Duodenal mucosa (tissue), 2 donors: ENCODE measurements around the gene MB.

Source experiments
- H3K27ac ChIP-seq: one replicate; pipeline ENCODE4 v1.7.0; 2013; ENCODE audit warnings: low read depth, low read length
- H3K27me3 ChIP-seq, 2 donors: one replicate each; pipeline ENCODE4 v1.7.0; 2013; ENCODE audit warnings: low read length in 2 of 2, control low read depth in 1 of 2; ENCODE audit not compliant: insufficient read depth in 2 of 2, control insufficient read depth in 1 of 2
- H3K36me3 ChIP-seq, 2 donors: one replicate each; pipeline ENCODE4 v1.7.0; 2013; ENCODE audit warnings: low read length in 2 of 2, control low read depth in 1 of 2; ENCODE audit not compliant: insufficient read depth in 2 of 2, control insufficient read depth in 1 of 2
- H3K4me1 ChIP-seq, 2 donors: one replicate each; pipeline ENCODE4 v1.7.0; 2013; ENCODE audit warnings: low read length in 2 of 2, control low read depth in 1 of 2; ENCODE audit not compliant: insufficient read depth in 2 of 2, control insufficient read depth in 1 of 2
- H3K4me3 ChIP-seq, 2 donors: one replicate each; pipeline ENCODE4 v1.7.0; 2013; ENCODE audit warnings: low read length in 2 of 2, low read depth in 1 of 2
- H3K9ac ChIP-seq, 2 donors: one replicate each; pipeline ENCODE4 v1.7.0; 2013; ENCODE audit warnings: low read length in 2 of 2, low read depth in 1 of 2
- H3K9me3 ChIP-seq, 2 donors: one replicate each; pipeline ENCODE4 v1.7.0; 2013; ENCODE audit warnings: low read length in 2 of 2, control low read depth in 1 of 2; ENCODE audit not compliant: control insufficient read depth in 1 of 2

Gene MB

GRCh38 chr22:35580351-35581022, 36.6 kb downstream of the MB start:
- Histone ChIP-seq H3K36me3 (no peaks in the 10 kb centered on the region), H3K9me3 (no peaks in the 10 kb centered on the region), H3K4me3 (no peak overlapping the region), H3K27ac (no peak overlapping the region), H3K9ac (no peak overlapping the region), H3K27me3 (no peaks in the 10 kb centered on the region), H3K4me1 (no peaks in the 10 kb centered on the region)

- Histone ChIP-seq H3K4me1 (no peaks in the 10 kb centered on the region), H3K4me3 (no peak overlapping the region), H3K9me3 (no peaks in the 10 kb centered on the region), H3K36me3 (no peaks in the 10 kb centered on the region), H3K27ac (no peak overlapping the region), H3K9ac (no peak overlapping the region), H3K27me3 (no peaks in the 10 kb centered on the region)
Observed at GRCh38 chr22:35578836-35579575, 38.1 kb downstream of the MB start.

- Histone ChIP-seq H3K4me3 (no peak overlapping the region), H3K4me1 (no peaks in the 10 kb centered on the region), H3K9ac (no peak overlapping the region), H3K36me3 (no peaks in the 10 kb centered on the region), H3K27ac (no peak overlapping the region), H3K9me3 (no peaks in the 10 kb centered on the region), H3K27me3 (no peaks in the 10 kb centered on the region)
Observed at GRCh38 chr22:35577799-35578659, 39.1 kb downstream of the MB start.

DNA sequence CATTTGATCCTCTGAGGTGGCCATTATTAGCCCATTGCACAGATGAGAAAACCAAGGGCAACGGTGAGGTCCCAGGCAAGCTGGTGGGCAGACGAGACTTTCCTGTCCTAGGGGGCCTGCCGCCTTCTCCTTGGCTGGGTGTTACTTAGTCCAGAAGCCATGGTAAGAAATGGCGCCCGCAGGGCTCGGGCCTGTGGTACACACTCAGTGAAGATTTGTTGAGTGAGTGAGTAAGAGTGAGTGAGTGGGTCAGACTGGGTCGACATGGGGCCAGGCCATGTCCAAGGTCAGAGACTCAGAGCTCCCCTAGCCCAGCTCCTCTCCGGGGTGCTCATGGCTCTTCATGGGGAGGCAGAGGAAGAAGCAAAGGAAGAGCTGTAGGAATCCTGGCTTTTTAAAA, 40.5 kb downstream of the MB start:
- no peak overlapping the region for H3K9ac ChIP-seq
- no peaks in the 10 kb centered on the region for H3K36me3 ChIP-seq
- no peak overlapping the region for H3K4me3 ChIP-seq
- no peaks in the 10 kb centered on the region for H3K4me1 ChIP-seq
- H3K27me3 ChIP-seq, result no peaks in the 10 kb centered on the region
- H3K27ac ChIP-seq, result no peak overlapping the region
- H3K9me3 ChIP-seq, result no peaks in the 10 kb centered on the region

DNA sequence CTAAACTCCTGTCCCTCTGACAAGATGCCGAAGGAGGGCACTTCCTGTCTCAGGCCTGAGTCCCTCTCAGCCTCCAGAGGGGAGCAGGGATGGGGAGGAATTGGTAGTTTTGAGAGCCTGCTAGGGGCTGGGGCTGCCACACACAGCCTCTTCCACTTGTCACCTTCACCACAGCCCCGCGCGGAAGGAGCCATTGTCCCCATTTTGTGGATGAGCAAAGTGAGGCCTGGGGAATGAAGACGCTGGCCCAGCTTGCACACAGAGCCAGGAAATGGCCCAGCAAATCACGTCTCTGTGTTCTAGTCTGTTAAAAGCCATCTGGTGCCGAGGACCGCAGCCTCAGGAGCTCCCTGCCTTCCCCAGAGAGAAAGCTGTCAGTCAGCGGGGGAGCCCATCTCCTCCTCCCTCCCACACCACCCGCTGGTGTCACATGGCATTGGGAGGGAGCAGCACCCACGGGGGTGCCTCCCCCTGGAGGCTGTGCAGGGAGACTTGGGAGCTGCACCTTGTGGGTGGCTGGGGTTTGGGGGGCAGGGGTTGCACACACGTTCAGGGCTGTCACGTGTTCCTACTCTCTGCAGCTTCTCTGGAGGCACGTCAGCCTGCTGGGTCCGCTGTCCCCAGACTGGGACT, 41.9 kb downstream of the MB start:
- no peak overlapping the region for H3K9ac ChIP-seq

DNA sequence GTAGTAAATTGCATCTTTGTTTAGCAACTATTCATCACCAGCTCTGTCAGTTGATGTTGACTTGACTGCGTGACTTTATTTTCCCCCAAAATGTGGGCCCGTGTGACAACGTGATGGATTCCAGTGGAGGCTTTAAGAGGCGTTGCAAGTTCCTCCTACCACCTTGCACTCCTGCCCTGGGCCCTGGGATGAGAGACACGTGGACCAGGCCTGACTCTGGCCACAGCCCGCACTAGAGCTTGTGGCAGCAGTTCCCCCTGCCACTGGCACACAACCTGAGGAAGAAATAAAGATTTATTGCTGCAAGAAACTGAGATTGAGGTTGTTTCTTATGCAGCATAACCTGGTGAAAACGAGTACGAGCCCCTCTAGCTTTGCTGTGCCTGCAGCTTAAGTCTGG, 44.6 kb downstream of the MB start:
- no peak overlapping the region for H3K4me3 ChIP-seq
- H3K27me3 ChIP-seq, result peaks cover 0 to 4% of the 10 kb centered on the region in 2 donors
- no peak overlapping the region for H3K9ac ChIP-seq
- H3K36me3 ChIP-seq, result no peaks in the 10 kb centered on the region
- H3K27ac ChIP-seq, result no peak overlapping the region
- no peaks in the 10 kb centered on the region for H3K9me3 ChIP-seq
- no peaks in the 10 kb centered on the region for H3K4me1 ChIP-seq

More for the DNA sequence above, 41.9 kb downstream of the MB start:
- Histone ChIP-seq H3K27ac (no peak overlapping the region), H3K9me3 (no peaks in the 10 kb centered on the region), H3K36me3 (no peaks in the 10 kb centered on the region), H3K4me1 (no peaks in the 10 kb centered on the region), H3K4me3 (no peak overlapping the region), H3K27me3 (no peaks in the 10 kb centered on the region)

GRCh38 chr22:35570686-35571194, 46.4 kb downstream of the MB start:
- Histone ChIP-seq H3K9me3 (no peaks in the 10 kb centered on the region), H3K4me3 (no peak overlapping the region), H3K9ac (no peak overlapping the region), H3K36me3 (no peaks in the 10 kb centered on the region), H3K27me3 (peaks cover 0 to 4% of the 10 kb centered on the region in 2 donors), H3K27ac (no peak overlapping the region), H3K4me1 (no peaks in the 10 kb centered on the region)

GRCh38 chr22:35569916-35570315, 47.2 kb downstream of the MB start:
- Histone ChIP-seq H3K9me3 (no peaks in the 10 kb centered on the region), H3K36me3 (no peaks in the 10 kb centered on the region), H3K4me3 (no peak overlapping the region), H3K9ac (no peak overlapping the region), H3K4me1 (peaks cover 0 to 5% of the 10 kb centered on the region in 2 donors), H3K27ac (no peak overlapping the region), H3K27me3 (peaks cover 0 to 4% of the 10 kb centered on the region in 2 donors)

- no peak overlapping the region for H3K4me3 ChIP-seq
- no peaks in the 10 kb centered on the region for H3K36me3 ChIP-seq
- peaks cover 0 to 4% of the 10 kb centered on the region in 2 donors for H3K27me3 ChIP-seq
- peaks cover 0 to 6% of the 10 kb centered on the region in 2 donors for H3K4me1 ChIP-seq
- no peaks in the 10 kb centered on the region for H3K9me3 ChIP-seq
- no peak overlapping the region for H3K27ac ChIP-seq
- no peak overlapping the region for H3K9ac ChIP-seq
Observed at GRCh38 chr22:35568751-35569739, 48.1 kb downstream of the MB start.
